Measurements from ENCODE around the gene TRIO. TPM values are rescaled to one million over a fixed set of nuclear protein-coding genes. Genes with fewer than 3 reads are reported as not detected.

The TRIO gene
- total RNA-seq, 1 donor from 2014 or later = 71.6 TPM

DNA sequence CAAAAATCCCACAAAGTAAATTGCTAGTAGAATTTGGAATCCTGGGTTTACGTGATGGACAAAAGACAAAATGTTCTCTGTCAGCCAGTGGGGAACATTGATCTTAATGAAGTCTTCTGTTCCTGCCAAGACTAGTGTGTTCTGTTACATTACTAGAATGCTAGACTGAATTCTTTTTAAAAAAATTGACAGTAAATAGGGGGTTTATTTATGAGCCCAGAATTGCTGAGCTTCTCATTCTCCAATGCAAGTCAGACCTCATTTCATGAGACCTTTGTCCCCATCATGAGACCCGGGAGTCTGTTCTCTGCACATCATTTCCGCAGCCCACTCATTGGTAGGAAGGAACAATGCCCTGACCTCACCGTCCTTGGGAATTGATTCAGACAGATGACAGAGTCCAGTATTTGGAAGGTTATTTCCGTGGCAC lies 264.6 kb downstream of the TRIO start:
- Histone ChIP-seq H3K4me3 (ENCODE audit: low read depth, low read length) (no peak overlapping the region), H3K27me3 (ENCODE audit: control insufficient read depth, insufficient read depth, low read length) (no peaks in the 10 kb centered on the region), H3K36me3 (ENCODE audit: control insufficient read depth, insufficient read depth, low read length) (peaks cover 11% of the 10 kb centered on the region)
- TF ChIP-seq, protein P1, sequence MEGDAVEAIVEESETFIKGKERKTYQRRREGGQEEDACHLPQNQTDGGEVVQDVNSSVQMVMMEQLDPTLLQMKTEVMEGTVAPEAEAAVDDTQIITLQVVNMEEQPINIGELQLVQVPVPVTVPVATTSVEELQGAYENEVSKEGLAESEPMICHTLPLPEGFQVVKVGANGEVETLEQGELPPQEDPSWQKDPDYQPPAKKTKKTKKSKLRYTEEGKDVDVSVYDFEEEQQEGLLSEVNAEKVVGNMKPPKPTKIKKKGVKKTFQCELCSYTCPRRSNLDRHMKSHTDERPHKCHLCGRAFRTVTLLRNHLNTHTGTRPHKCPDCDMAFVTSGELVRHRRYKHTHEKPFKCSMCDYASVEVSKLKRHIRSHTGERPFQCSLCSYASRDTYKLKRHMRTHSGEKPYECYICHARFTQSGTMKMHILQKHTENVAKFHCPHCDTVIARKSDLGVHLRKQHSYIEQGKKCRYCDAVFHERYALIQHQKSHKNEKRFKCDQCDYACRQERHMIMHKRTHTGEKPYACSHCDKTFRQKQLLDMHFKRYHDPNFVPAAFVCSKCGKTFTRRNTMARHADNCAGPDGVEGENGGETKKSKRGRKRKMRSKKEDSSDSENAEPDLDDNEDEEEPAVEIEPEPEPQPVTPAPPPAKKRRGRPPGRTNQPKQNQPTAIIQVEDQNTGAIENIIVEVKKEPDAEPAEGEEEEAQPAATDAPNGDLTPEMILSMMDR (IDR thresholded peaks at IDR 0.05; ENCODE audit: insufficient read depth, low read length, severe bottlenecking) = no peak
- DNase-seq (ENCODE audit: low read depth) (no peak), FAIRE-seq (no peak)

DNA sequence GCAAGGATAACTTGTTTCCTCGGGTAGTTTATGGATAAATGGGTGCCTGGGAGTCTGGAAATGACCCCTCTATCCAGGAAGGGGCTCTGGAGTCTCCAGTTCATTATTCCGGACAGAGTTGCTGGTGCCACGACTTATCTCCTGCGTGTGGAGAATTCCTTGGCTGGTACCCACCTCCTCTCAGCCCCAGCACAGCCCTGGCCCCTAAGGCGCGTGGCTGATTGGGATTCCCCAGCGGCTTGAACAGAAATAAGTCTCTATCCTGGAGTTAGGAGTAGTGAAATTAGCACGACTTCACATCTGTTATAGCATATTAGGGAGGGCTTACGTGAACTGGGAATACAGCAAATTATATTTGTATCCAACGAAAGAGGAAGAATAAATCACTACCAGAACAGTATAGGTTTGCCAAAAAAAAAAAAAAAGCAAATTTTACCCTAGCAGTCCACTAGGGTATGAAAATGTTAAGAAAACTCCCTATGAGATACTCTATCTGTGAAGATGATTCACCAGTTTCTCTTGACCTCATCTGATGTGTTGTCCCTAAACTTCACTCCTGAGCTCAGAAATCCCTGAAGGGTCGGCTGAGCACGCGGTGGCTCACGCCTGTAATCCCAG lies 265.9 kb downstream of the TRIO start:
- Histone ChIP-seq H3K27me3 (ENCODE audit: control insufficient read depth, insufficient read depth, low read length) (no peaks in the 10 kb centered on the region), H3K36me3 (ENCODE audit: control insufficient read depth, insufficient read depth, low read length) (peaks cover 13% of the 10 kb centered on the region), H3K4me3 (ENCODE audit: low read depth, low read length) (no peak overlapping the region)
- TF ChIP-seq, protein P1 (IDR thresholded peaks at IDR 0.05; ENCODE audit: insufficient read depth, low read length, severe bottlenecking) = no peak
- no peak for FAIRE-seq
- DNase-seq (ENCODE audit: low read depth) = no peak

GRCh38 chr5:14410068-14410393 lies 266.9 kb downstream of the TRIO start:
- Histone ChIP-seq H3K4me3 (ENCODE audit: low read depth, low read length) (no peak overlapping the region), H3K36me3 (ENCODE audit: control insufficient read depth, insufficient read depth, low read length) (peaks cover 15% of the 10 kb centered on the region), H3K27me3 (ENCODE audit: control insufficient read depth, insufficient read depth, low read length) (no peaks in the 10 kb centered on the region)
- TF ChIP-seq, protein P1 (IDR thresholded peaks at IDR 0.05; ENCODE audit: insufficient read depth, low read length, severe bottlenecking) = no peak
- DNase-seq (ENCODE audit: low read depth) = no peak
- FAIRE-seq = no peak

- FAIRE-seq (no peak), DNase-seq (ENCODE audit: low read depth) (no peak)
- no peak overlapping the region for H3K4me3 ChIP-seq (ENCODE audit: low read depth, low read length)
- H3K36me3 ChIP-seq (ENCODE audit: control insufficient read depth, insufficient read depth, low read length) = peaks cover 17% of the 10 kb centered on the region
- TF ChIP-seq, protein P1 (IDR thresholded peaks at IDR 0.05; ENCODE audit: insufficient read depth, low read length, severe bottlenecking) = no peak
- H3K27me3 ChIP-seq (ENCODE audit: control insufficient read depth, insufficient read depth, low read length) = no peaks in the 10 kb centered on the region
Measured at GRCh38 chr5:14410394-14411201, 267.5 kb downstream of the TRIO start.

DNA sequence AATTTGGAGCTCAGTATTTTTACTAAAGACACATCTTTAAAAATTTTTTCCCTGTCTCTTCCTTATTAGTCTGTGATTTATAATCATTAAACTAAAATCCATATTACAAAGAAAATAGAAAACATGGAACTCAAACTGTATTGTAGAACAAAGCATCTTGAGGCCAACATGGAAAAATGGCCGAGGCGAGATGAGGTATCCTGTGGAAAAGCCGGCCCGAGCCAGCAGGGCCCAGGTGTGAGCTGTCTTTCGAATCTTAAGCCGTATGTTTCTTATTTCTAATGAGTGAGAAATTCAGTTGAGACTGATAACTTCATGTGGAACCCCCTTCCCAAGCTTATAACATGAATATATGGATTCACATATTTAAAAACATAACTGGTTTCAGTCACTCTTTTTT lies 268.1 kb downstream of the TRIO start:
- no peak for FAIRE-seq
- Histone ChIP-seq H3K36me3 (ENCODE audit: control insufficient read depth, insufficient read depth, low read length) (peaks cover 17% of the 10 kb centered on the region), H3K4me3 (ENCODE audit: low read depth, low read length) (no peak overlapping the region), H3K27me3 (ENCODE audit: control insufficient read depth, insufficient read depth, low read length) (no peaks in the 10 kb centered on the region)
- TF ChIP-seq, protein P1 (IDR thresholded peaks at IDR 0.05; ENCODE audit: insufficient read depth, low read length, severe bottlenecking) = no peak
- no peak for DNase-seq (ENCODE audit: low read depth)
